Retina (tissue), 1 donor: Measurements from ENCODE around the gene ZER1.
A peak's percentile ranks its signal among the peaks of the same experiment; 100 is the strongest.

Experiments used
- DNase-seq: peaks from one replicate; pipeline ENCODE4 v3.0.0-alpha.2; 2016

Gene ZER1

GRCh38 chr9:128732576-128732975, 39.2 kb downstream of the ZER1 start:
- DNase-seq, result no peak

GRCh38 chr9:128731691-128732090, 40.0 kb downstream of the ZER1 start:
- no peak for DNase-seq

GRCh38 chr9:128731093-128731492, 40.6 kb downstream of the ZER1 start:
- no peak for DNase-seq

- no peak for DNase-seq
Measured at GRCh38 chr9:128729766-128730517, 41.8 kb downstream of the ZER1 start.

- DNase-seq, result no peak
Measured at GRCh38 chr9:128729302-128729701, 42.4 kb downstream of the ZER1 start.

- no peak for DNase-seq
Measured at GRCh38 chr9:128728298-128728697, 43.4 kb downstream of the ZER1 start.

GRCh38 chr9:128727640-128728248, 44.0 kb downstream of the ZER1 start:
- no peak for DNase-seq

GRCh38 chr9:128724744-128725211, 46.9 kb downstream of the ZER1 start:
- DNase-seq, result no peak

GRCh38 chr9:128723866-128724743, 47.6 kb downstream of the ZER1 start, which contains the start of gene ZDHHC12:
ZDHHC12 (minus strand) TSS chr9:128724127; CDS start chr9:128724093, 34 bp downstream.
- DNase-seq, result peak; percentile 91

GRCh38 chr9:128723352-128723865, 48.3 kb downstream of the ZER1 start:
- no peak for DNase-seq

GRCh38 chr9:128722380-128723351, 49.1 kb downstream of the ZER1 start:
- no peak for DNase-seq

GRCh38 chr9:128721487-128722010, 50.2 kb downstream of the ZER1 start:
- no peak for DNase-seq

GRCh38 chr9:128720841-128721486, 50.8 kb downstream of the ZER1 start:
- no peak for DNase-seq

- DNase-seq, result no peak
Measured at GRCh38 chr9:128719919-128720605, 51.7 kb downstream of the ZER1 start.

GRCh38 chr9:128718475-128718874, 53.3 kb downstream of the ZER1 start:
- no peak for DNase-seq

GRCh38 chr9:128718047-128718446, 53.7 kb downstream of the ZER1 start:
- no peak for DNase-seq

- no peak for DNase-seq
Measured at GRCh38 chr9:128716581-128717254, 55.0 kb downstream of the ZER1 start.

GRCh38 chr9:128715436-128715750, 56.3 kb downstream of the ZER1 start:
- DNase-seq, result no peak

GRCh38 chr9:128714586-128715435, 56.9 kb downstream of the ZER1 start:
- DNase-seq, result no peak
